Tracheal epithelial cell (primary cell): ENCODE results near the gene SCAF8. TPM values are rescaled to one million over a fixed set of nuclear protein-coding genes. Genes with fewer than 3 reads are reported as not detected.

Experiments
- total RNA-seq: library from RNA; depleted of rRNA; stranded (reverse); fragments of >200 nt; gene quantifications from 2 replicates; pipeline ENCODE4 v1.2.1, GENCODE V29; 2014

SCAF8 gene
- 18.6 and 20.0 TPM in 2 replicates for total RNA-seq

DNA sequence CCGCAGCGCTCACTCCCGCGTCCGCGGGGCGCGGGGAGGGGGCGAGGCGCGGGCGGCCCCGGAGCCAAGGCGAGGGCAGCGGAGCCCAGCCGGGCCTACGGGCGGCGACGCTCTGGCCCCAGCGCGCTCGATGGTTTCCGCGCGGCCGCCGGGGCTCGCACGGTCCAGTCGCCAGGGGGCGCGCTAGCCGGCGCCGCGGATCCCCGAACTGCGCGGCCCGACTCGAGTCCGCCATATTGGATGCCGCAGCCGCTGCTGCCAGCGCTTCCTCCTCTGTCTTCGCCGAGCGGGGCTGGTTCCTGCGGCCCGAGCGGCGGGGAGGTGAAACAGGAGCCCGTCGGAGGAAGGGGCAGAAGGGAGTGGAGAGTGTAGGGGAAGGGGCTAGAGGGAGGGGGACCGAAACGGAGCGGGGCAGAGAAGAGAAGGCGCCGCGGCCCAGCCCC lies at the start of gene SCAF8:
Gene SCAF8, plus strand, starts transcription at position 234 of the 443 bp plus-strand sequence. CDS start 485 bp downstream, outside the sequence.

Other genes with a start within 250 kb of the SCAF8 start
- gene CNKSR3, start 222.7 kb upstream of the SCAF8 start, total RNA-seq = 2.8 and 5.3 TPM in 2 replicates